Stimulated activated CD4-positive, alpha-beta T cell treated with anti-CD3 and anti-CD28 coated beads, Interleukin-4, amount 100 ng/mL, for 24 hours (primary cell): ENCODE results near the gene AMFR.

Source experiments
- DNase-seq: peaks from one replicate; pipeline ENCODE4 v3.0.0-alpha.2; 2020

The AMFR gene

GRCh38 chr16:56345406-56346050 is 79.8 kb downstream of the AMFR start:
- DNase-seq: no peak

DNA sequence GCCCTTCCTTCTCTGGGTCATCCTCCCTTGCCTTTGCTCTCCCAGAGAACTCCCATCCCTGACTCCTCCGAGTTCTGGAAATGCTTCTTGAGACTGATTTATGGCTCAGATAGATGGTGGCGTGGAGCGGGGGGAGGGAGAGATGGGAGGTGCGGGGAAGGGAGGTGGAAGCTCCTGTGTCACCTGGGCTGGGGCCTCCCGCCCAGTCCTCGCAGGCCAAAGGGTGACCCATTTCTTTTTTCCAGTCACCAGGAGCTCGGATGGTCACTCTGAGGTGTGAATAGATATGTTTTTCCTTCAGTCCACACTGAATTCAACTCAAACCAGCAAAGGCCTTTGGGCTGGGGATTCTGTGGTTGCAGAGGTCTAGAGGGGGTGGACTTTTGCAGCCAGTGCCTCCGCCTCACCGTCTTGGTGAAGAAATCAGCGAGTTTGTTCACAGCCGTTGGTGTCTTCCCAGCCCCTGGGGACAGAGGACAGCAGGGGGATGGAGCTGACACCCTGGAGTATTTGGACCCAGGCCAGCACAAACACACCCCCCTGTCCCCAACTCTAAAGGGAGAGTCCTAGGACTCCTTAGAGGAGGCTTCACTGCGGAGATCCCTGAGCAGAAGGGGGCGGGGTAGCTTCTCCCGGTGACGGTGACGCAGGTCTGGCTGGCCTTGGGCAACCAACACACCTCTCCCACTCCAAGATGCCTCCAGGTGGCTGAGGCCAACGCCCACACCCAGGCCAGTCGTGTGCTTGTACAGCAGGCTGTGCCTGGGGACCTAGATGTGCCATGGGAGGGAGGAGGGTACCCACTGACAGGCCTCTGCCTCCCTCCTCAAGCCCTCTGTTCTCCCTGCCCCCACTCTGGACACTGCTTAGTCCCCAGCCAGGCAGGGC is 80.6 kb downstream of the AMFR start:
- DNase-seq: no peak

- DNase-seq: no peak
Measured at GRCh38 chr16:56343661-56344517, 81.5 kb downstream of the AMFR start.

GRCh38 chr16:56341656-56342399 is 83.5 kb downstream of the AMFR start:
- no peak for DNase-seq

GRCh38 chr16:56340864-56341365 is 84.4 kb downstream of the AMFR start:
- no peak for DNase-seq

- no peak for DNase-seq
Measured at GRCh38 chr16:56340416-56340815, 84.9 kb downstream of the AMFR start.

DNA sequence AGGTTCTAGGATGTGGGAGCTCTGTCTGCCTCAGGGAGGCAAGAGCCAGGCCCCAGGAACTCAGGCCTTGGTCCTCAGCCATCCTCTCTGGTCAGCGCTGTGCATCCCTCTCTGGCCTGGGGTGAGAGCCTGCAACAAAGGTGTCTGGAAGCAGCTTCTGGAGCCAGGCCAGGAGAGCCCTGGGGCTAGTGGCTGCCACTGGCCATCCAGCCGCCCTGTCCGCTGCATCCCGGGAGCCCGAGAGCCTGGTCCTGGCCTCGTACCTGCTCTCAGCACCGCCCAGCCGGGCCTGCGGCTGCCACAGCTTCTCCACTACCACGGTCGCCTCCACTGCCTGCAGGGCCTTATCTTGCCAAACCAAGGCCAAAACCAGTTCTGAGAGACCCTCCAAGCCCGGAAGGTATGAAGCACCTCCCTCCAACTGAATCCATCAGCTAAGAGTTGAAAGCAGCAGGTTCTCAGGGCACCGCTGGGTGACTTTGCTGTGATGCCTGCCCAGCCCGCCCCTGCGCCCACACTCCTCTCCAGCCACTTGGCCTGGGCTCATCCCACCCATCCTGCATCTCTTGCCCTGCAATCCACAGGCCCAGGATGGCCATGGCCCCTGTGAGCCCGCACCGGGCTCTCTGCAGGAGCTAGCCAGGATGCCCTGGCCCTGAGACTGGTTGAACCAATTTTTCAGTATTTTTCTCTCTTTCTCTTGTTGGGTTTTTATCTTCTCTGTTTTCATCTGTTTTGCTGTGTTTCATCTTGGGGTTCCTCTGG is 85.7 kb downstream of the AMFR start:
- no peak for DNase-seq

GRCh38 chr16:56338566-56339318 is 86.6 kb downstream of the AMFR start:
- no peak for DNase-seq

DNA sequence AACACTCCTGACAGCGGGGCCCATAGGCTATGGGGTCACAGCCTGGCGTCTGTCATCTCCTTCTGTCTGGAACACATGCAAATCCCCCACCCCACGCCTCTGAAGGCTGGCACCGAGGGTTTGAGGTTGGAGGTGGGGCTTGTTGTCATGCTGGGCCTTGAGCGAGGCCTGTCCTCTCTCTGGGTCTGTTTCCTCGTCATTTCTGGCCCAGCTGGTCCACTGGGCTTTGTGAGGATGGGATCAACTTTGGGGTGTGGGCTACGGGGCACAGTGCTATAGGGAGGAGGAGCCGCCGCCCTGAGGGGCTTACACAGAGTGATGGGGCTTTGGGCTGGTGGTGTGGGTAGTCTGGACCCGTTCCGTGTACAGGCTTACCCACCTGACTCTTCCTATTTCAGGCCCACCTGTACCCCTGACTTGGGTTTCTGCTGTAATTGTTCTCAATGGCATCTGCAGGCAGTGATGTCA is 87.5 kb downstream of the AMFR start:
- DNase-seq: no peak

- no peak for DNase-seq
Measured at GRCh38 chr16:56337131-56337857, 88.1 kb downstream of the AMFR start.

- no peak for DNase-seq
Measured at GRCh38 chr16:56336711-56337110, 88.6 kb downstream of the AMFR start.

DNA sequence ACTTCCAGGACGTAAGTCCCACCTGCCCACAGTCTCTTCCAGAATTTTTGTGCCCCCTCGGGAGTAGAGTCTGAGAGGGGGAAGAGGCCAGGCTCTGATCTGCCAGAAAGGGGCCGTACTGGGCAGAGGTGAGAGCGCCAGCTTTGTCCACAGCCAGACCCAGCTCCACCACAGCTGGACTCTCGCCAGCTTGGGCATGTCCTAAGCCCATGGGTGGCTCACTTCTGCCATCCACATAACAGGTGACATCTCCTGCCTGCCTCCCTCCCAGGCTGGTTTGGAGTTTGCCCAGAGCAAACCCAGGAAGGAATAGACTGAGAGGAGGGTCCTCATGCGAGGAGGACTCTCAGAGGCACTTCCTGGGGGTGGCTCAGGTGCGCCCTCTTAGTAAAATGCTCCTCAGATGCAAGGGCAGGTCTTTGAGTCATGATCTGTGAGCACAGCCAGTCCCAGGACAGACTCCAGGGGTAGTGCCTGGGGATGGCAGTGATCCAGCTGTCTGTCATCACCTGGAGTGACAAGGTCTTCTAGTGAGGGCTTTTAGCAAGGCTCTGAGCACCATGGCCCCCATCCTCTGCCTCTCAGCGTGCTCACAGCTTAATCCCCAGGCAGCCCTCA is 89.2 kb downstream of the AMFR start:
- DNase-seq: no peak

DNA sequence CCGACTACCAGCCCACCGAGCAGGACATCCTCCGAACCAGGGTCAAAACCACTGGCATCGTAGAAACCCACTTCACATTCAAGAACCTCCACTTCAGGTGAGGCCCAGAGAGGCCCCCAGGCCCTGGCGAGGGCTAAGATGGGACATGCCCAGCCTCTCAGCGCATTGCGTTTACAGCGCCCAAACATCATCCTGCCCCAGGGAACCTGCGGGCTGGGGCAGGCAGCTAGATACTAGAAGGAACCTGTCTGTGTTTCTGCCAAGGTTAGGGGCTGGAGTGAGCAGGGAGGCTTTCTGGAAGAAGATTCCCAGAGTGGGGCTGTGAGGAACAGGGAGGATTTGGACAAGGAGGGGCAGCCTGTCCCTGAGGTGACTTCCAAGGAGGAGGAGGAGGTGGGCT is 90.6 kb downstream of the AMFR start:
- DNase-seq: no peak

GRCh38 chr16:56332464-56333079 is 92.8 kb downstream of the AMFR start:
- DNase-seq: no peak

- DNase-seq: no peak
Measured at GRCh38 chr16:56331915-56332314, 93.4 kb downstream of the AMFR start.

GRCh38 chr16:56331399-56331798 is 93.9 kb downstream of the AMFR start:
- DNase-seq: no peak

- DNase-seq: no peak
Measured at GRCh38 chr16:56330476-56330875, 94.9 kb downstream of the AMFR start.

- DNase-seq: no peak
Measured at GRCh38 chr16:56329887-56330286, 95.5 kb downstream of the AMFR start.
